HG03342 (cell line): ENCODE measurements around the gene RSPH1.

ENCODE experiments used
- ATAC-seq: cut with Tn5 transposase; IDR thresholded peaks from one replicate; pipeline ENCODE4 v1.9.1; 2021; ENCODE audit warnings: mild to moderate bottlenecking, moderate library complexity; ENCODE audit not compliant: unreplicated experiment

RSPH1 gene

DNA sequence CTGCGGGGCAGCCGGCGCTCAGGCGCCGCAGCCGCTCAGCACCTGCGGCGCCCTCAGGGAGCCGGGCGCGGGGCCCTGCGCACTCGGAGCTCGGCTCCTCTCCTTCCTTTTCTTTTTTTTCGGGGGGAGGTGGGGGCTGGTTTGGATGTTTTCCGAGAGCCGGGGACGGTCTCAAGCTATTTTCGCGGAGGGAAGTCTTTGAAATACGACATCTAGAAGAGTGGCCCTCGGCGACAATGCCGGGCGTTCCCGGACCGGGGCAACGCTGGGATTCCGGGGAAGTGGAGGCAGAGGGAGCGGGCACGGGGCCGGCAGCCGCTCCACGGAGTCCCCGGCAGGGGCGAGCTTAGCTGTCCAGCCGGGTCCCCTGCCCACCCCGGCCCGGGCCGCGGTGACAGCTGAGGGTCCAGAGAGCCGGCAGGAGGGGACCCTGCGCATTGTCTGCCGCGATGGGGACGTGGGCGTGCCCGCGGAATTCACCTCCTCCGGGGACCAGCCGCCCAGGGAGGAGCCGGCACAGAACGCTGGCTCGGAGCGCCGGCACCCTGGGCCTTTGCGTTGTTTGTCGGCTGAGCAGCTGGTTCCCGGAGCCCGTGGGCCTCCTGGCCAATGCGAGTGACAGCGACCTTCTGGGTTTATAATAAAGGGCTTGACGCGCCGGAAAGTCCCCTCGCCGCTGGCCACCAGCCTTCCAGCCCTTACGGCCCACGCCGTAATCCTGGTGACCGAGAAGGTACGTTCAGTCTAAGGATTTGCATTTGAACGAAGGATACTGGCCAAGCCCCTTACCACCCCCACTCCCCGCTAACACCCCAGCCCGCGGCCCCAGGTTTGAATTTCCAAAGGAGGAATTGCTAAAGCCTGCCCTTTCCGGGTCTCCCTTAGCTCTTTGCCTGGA lies 18.2 kb upstream of the RSPH1 start:
- ATAC-seq, result peak; percentile 50

DNA sequence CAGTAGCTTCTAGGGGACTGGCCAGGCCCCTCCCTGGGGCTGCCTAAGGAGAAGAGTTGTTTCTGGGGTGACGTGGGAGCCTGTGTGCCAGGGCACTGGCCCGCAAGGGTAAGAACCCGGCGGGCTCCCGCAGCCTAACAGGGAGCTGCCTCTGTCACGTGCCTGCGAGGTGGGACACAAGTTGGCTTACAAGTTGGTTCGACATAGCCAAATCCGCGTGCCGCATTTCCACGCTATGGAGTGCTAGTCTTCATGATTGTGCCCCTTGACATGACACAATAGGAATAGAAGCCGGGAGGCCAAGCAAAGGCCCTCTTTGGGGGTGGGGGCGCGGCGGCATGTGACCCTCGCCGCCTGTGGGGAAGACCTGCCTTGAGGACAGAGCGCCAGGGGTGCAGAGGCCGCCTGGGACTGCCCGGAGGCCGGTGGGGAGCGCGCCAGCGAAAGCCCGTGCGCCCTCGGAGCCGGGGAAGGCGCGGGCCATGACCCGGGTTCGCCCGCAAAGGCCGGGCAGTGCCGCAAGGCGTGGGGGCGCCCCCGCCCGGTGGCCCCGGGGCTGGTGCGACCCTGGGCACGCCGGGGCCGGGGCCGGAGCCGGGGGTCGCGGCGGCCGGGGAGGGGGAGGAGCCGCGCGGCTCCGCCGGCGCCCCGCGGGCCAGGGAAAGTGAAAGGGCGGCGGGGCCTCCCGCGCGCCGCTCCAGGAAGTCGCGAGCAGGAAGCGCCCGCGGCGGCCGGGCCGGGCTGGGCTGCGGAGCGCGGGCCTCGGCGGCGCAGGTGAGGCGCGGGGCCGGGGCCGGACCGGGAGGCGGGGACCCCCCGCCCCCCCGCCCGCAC lies 17.3 kb upstream of the RSPH1 start, which contains the start of gene SLC37A1:
TSS of gene SLC37A1 (plus strand) at position 702 of the 834 bp plus-strand sequence. CDS start 4,603 bp downstream, outside the sequence.
- ATAC-seq, result peak; percentile 45

- no peak for ATAC-seq
Measured at GRCh38 chr21:42512346-42513034, 16.5 kb upstream of the RSPH1 start.

DNA sequence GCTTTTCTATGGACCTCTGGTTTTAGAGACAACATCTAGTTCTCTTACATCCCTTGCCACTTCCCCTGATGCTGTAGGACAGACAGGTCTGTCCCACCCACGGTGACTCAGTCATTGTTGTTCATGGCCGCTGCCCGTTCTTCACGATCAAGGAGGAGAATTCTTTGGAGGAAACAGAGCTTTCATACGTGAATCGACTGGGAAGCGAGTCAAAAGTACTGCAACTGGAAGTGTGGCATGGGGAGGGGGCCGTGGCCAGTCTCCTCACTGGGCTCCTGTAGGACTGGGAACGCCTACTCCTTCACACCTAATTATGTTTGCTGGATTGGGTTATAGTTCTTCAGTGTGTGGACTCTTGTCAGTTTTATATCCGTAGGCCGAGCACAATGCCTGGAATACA lies 13.2 kb upstream of the RSPH1 start:
- no peak for ATAC-seq

GRCh38 chr21:42508371-42508770 lies 12.3 kb upstream of the RSPH1 start:
- no peak for ATAC-seq

GRCh38 chr21:42507418-42507817 lies 11.4 kb upstream of the RSPH1 start:
- no peak for ATAC-seq

- peak; percentile 94 for ATAC-seq
Measured at GRCh38 chr21:42505090-42505726, 9.2 kb upstream of the RSPH1 start.

- ATAC-seq, result no peak
Measured at GRCh38 chr21:42503711-42504110, 7.7 kb upstream of the RSPH1 start.

GRCh38 chr21:42500736-42501135 lies 4.7 kb upstream of the RSPH1 start:
- ATAC-seq, result no peak

GRCh38 chr21:42500225-42500624 lies 4.2 kb upstream of the RSPH1 start:
- no peak for ATAC-seq

GRCh38 chr21:42499444-42500112 lies 3.6 kb upstream of the RSPH1 start:
- ATAC-seq, result no peak

DNA sequence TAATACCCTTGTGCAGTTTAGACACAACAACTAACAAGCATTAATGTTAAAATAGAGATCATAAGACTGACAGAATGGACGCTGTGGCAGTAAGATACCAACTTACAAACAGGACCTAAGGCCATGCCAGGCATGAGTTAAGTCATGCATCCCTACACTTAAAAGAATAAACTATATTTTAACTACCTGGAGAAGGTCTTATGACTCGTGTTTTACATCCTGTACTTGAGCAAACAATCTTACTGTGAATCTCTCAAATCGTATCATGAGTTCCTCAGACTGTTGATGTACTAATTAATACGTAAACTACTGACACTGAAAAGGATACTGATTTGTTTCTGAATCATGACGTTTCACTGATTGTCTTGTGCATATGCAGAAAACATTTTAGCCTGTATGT lies 2.0 kb upstream of the RSPH1 start:
- no peak for ATAC-seq

DNA sequence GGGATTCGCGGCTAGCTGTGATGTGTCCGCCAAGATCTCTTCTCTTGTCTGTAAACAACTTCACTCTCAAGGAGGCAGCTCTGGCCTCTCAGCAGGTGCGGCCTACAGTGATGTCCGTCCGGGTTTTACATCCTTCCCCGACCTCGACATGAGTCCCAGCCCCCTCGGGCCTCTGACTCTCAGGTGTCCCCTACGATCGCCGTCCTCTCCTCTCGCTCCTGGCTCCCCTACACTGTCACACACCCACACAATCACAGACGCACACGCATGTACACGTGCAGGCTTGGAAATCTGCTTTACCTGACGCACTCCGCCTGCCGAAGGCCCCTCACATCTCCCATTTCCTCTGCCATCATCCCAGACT lies 797 bp upstream of the RSPH1 start:
- ATAC-seq, result no peak

DNA sequence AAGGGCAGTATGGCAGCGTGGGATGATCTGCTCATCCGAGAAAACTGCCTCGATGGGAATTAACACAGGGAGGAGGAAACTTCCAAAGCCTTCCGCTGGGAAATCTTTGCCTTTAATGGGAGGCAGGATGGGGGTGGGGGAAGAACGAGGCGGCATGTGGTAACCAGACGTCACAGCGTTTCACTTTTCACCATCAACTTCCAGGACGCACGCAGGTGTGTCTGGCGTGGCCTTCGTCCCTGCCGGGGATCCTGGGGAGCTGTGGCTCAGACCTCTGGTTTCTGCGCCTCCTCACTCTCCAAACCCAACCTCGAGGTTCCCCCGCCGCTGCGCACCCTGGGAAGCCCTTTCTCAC lies 282 bp downstream of the RSPH1 start:
- peak; percentile 10 for ATAC-seq

DNA sequence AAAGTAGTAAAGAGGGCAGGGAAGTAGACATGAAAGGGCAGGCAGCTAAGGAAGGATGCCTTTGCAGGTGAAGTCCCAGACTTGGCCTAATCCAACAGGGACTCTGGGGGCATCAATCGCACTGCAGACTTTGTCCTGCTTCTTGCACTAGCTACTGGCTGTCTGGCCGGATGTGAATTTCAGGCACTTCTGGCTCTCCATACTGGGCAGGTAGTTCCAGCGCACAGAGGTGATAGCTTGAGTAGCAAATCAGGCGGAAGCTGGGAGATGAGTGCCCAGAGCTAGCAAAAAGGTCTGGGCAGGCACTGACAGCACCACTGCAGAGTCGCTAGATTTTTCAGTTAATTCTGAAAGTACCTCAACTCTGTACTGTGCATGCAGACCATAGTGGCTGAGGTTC lies 997 bp downstream of the RSPH1 start:
- ATAC-seq, result no peak

DNA sequence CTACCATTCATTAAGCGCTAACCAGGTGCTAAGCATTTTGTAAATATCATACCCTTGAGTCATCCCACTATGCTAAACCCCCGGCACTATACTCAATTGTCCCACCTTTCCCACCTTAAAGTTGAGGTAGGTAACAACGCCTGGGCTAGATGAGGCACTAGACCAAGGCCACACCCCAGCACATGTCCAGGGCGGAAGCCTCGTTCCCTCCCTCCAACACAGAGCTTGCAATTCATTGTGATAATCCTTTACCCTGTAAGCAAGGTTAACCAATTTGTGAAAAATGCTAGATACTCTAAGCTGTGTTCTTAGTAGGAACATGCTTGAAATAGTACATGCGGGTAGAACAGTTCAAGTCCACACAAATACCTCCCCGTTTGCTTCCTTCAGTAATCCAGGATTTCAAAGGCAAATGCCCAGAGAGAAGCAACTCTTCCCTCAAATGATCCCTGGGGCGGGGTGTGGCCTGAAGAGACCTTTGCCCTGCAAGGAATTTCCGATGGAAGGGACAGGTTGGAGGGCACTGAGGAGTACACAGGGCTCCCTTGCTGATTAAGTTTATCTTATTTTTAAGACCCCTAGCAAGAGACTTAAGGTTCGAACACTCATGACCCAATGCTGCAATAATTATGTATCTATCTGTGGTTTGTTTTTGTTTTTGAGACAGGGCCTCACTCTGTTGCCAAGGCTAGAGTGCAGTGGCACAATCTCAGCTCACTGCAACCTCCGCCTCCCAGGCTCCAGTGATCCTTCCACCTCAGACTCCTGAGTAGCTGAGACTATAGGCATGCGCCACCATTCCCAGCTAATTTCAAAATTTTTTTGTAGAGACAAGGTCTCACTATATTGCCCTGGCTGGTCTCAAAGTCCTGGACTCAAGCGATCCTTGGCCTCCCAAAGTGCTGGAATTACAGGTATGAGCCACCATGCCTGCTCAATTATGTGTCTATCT lies 2.6 kb downstream of the RSPH1 start:
- no peak for ATAC-seq

DNA sequence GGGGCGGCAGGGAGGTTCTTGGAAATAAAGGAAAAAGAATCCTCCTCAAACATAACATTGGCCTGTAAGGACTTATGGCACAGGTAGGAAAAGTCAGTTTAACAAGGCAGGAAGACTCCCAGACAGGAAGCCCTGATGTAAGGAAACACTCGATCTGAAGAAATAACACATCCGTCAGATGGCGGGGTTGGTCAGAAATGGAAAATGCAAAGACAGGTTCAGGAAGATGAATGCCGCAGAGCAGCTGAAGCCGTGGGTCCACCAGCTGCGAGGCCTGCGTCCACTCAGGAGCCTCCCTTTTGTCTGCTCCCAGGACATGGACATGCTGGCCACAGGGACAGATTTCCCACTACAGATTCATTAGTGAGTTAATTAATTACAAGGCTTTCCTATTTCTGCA lies 3.8 kb downstream of the RSPH1 start:
- ATAC-seq, result no peak

DNA sequence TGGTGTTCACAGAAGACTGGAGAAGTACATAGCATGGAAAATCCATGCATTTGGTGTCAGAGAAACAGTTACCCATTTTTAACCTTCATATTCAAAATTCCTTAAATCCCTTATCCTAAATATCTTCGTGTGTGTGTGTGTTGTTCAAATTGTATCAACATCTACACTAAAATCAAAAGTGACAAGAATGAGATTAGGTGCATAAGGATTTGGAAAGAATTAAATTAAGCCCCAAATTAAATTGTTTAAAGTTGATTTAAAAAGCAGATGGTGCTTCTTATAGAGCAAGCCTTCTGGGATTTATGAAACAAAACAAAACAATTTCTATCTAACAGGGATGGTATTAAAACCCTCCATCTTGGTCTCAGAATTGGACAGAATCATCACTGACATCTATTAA lies 4.7 kb downstream of the RSPH1 start:
- ATAC-seq, result no peak

DNA sequence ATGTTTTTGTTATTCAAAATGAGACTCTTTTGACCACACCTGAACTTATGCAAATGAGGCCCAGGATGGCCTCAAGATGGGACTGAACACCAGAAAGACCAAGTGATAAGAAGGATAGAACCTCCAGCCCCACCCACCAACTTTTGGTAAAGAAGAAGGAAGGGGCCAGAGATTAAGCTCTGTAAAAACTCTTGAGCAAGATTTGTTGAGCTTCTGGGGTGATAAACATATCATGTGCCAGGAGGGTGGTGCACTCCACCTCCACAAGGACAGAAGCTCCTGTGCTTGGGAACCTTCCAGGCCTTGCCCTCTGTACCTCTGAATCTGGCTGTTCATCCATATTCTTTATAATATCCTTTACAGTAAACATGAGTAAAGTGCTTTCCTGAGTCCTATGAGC lies 5.3 kb downstream of the RSPH1 start:
- ATAC-seq, result no peak
